GM19452 (cell line): ENCODE results near the gene BUB1.
"Not testable (repeated sequence)": the region's sequence is repeated elsewhere in the genome, so short reads cannot be mapped to it uniquely, and the experiment has no call there.

Source experiments
- ATAC-seq: cut with Tn5 transposase; IDR thresholded peaks from one replicate; pipeline ENCODE4 v1.9.1; 2021; ENCODE audit not compliant: unreplicated experiment

BUB1 gene

GRCh38 chr2:110659248-110659647 lies 18.6 kb downstream of the BUB1 start:
- no peak for ATAC-seq

- no peak for ATAC-seq
Measured at GRCh38 chr2:110657724-110658305, 20.0 kb downstream of the BUB1 start.

GRCh38 chr2:110655701-110656100 lies 22.2 kb downstream of the BUB1 start:
- no peak for ATAC-seq

- ATAC-seq, result no peak
Measured at GRCh38 chr2:110653861-110654260, 24.0 kb downstream of the BUB1 start.

- ATAC-seq, result no peak
Measured at GRCh38 chr2:110650346-110650745, 27.5 kb downstream of the BUB1 start.

GRCh38 chr2:110647777-110648176 lies 30.1 kb downstream of the BUB1 start:
- no peak for ATAC-seq

GRCh38 chr2:110645616-110646015 lies 32.2 kb downstream of the BUB1 start:
- no peak for ATAC-seq

GRCh38 chr2:110644357-110644756 lies 33.5 kb downstream of the BUB1 start:
- ATAC-seq, result no peak

GRCh38 chr2:110642360-110642759 lies 35.5 kb downstream of the BUB1 start:
- ATAC-seq, result no peak

- no peak for ATAC-seq
Measured at GRCh38 chr2:110639972-110640371, 37.9 kb downstream of the BUB1 start.

- ATAC-seq, result no peak
Measured at GRCh38 chr2:110638952-110639695, 38.7 kb downstream of the BUB1 start.

GRCh38 chr2:110638004-110638403 lies 39.9 kb downstream of the BUB1 start:
- ATAC-seq, result no peak

- ATAC-seq, result no peak
Measured at GRCh38 chr2:110637093-110637492, 40.8 kb downstream of the BUB1 start.

- ATAC-seq, result not testable (repeated sequence)
Measured at GRCh38 chr2:110635949-110636628, 41.8 kb downstream of the BUB1 start.

GRCh38 chr2:110627348-110627747 lies 50.5 kb downstream of the BUB1 start:
- not testable (repeated sequence) for ATAC-seq

- not testable (repeated sequence) for ATAC-seq
Measured at GRCh38 chr2:110619326-110619939, 58.4 kb downstream of the BUB1 start.

- ATAC-seq, result not testable (repeated sequence)
Measured at GRCh38 chr2:110613927-110614326, 63.9 kb downstream of the BUB1 start.

- not testable (repeated sequence) for ATAC-seq
Measured at GRCh38 chr2:110610613-110611250, 67.1 kb downstream of the BUB1 start.

- ATAC-seq, result not testable (repeated sequence)
Measured at GRCh38 chr2:110609843-110610612, 67.8 kb downstream of the BUB1 start.

- not testable (repeated sequence) for ATAC-seq
Measured at GRCh38 chr2:110608788-110609502, 68.9 kb downstream of the BUB1 start.
